H1 (cell line): ENCODE data around the gene NPFF. TPM values are rescaled to one million over a fixed set of nuclear protein-coding genes. Genes with fewer than 3 reads are reported as not detected.

Experiments
- CTCF ChIA-PET: fragments of 300-600 bp; sonication (Branson Sonifier 250); formaldehyde crosslinking; loops from one replicate; lab custom pipeline; 2021; ENCODE audit not compliant: partially characterized antibody; lab: Charles Lee
- POLR2A ChIA-PET: fragments of 300-600 bp; sonication (Branson Sonifier 250); formaldehyde crosslinking; loops from one replicate; lab custom pipeline; 2021; ENCODE audit warnings: inconsistent platforms; ENCODE audit not compliant: partially characterized antibody; lab: Charles Lee
- DNase-seq, 2 experiments: peaks; one replicate each; pipeline versions ENCODE4 v3.0.0 to v3.0.0-alpha.2; 2010 to 2022; ENCODE audit warnings: low spot score in 2 of 2, low read depth in 1 of 2, mixed read lengths in 1 of 2
- FAIRE-seq: peaks from 2 replicates; lab custom pipeline; 2011; peaks lifted over from hg19 to GRCh38; lab: Jason Lieb, UNC
- H2AFZ ChIP-seq: 2 replicates; pipeline ENCODE4 v1.8.1; 2012; ENCODE audit warnings: low read length, inconsistent platforms
- H2AK5ac ChIP-seq: 2 replicates; pipeline ENCODE4 v1.6.1; 2013; ENCODE audit warnings: low read depth, low read length
- H2BK120ac ChIP-seq: replicated peaks from 2 replicates; pipeline ENCODE3; 2013; ENCODE audit warnings: low read depth, low read length, inconsistent platforms
- H2BK12ac ChIP-seq: 2 replicates; pipeline ENCODE4 v1.6.1; 2013; ENCODE audit warnings: low read depth, low read length
- H2BK15ac ChIP-seq: 2 replicates; pipeline ENCODE4 v1.6.1; 2013; ENCODE audit warnings: low read length
- H2BK20ac ChIP-seq: 2 replicates; pipeline ENCODE4 v1.6.1; 2013; ENCODE audit warnings: low read length
- H2BK5ac ChIP-seq: 2 replicates; pipeline ENCODE4 v1.6.1; 2013; ENCODE audit warnings: low read depth, low read length
- H3K14ac ChIP-seq: 2 replicates; pipeline ENCODE4 v1.6.1; 2013; ENCODE audit warnings: inconsistent platforms; ENCODE audit not compliant: insufficient read length
- H3K18ac ChIP-seq: 2 replicates; pipeline ENCODE4 v1.6.1; 2013; ENCODE audit warnings: low read length; ENCODE audit errors: extremely low read depth
- H3K23ac ChIP-seq: 2 replicates; pipeline ENCODE4 v1.6.1; 2013; ENCODE audit warnings: inconsistent platforms; ENCODE audit not compliant: insufficient read length
- H3K23me2 ChIP-seq: 2 replicates; pipeline ENCODE4 v1.6.1; 2013; ENCODE audit warnings: low read depth, low read length
- H3K27ac ChIP-seq: 2 replicates; pipeline ENCODE4 v1.6.1; 2011; ENCODE audit warnings: low read depth, low read length, inconsistent platforms
- H3K27me3 ChIP-seq, 4 experiments: replicated peaks in 1 of 4; 1 replicate in 1 of 4; 2 replicates in 3 of 4; pipeline versions ENCODE4 v1.6.1 to v1.8.1; 2011 to 2013; ENCODE audit warnings: low read length in 3 of 4, mild to moderate bottlenecking in 3 of 4, inconsistent platforms in 2 of 4, mixed read lengths in 2 of 4, moderate library complexity in 1 of 4; ENCODE audit not compliant: control insufficient read depth in 3 of 4, insufficient read depth in 3 of 4; ENCODE audit errors: extremely low read depth in 1 of 4
- H3K36me3 ChIP-seq, 4 experiments: 2 replicates each; pipeline versions ENCODE4 v1.6.1 to v1.8.1; 2011 to 2013; ENCODE audit warnings: mild to moderate bottlenecking in 4 of 4, low read length in 3 of 4, moderate library complexity in 2 of 4, control low read depth in 1 of 4, inconsistent platforms in 1 of 4; ENCODE audit not compliant: insufficient read depth in 4 of 4, control insufficient read depth in 2 of 4
- H3K4ac ChIP-seq: replicated peaks from 2 replicates; pipeline ENCODE3; 2013; ENCODE audit warnings: low read length, low read depth, mixed read lengths, inconsistent platforms; ENCODE audit not compliant: insufficient read length
- H3K4me1 ChIP-seq, 4 experiments: replicated peaks in 1 of 4; 1 replicate in 1 of 4; 2 replicates in 3 of 4; pipeline versions ENCODE4 v1.6.1 to v1.8.1; 2011 to 2013; ENCODE audit warnings: low read length in 3 of 4, inconsistent platforms in 2 of 4, mixed read lengths in 1 of 4; ENCODE audit not compliant: insufficient read depth in 4 of 4, control insufficient read depth in 3 of 4
- H3K4me2 ChIP-seq, 2 experiments: 2 replicates each; pipeline versions ENCODE4 v1.6.1 to v1.8.1; 2011 to 2013; ENCODE audit warnings: low read depth in 2 of 2, low read length in 2 of 2, control low read depth in 1 of 2, inconsistent platforms in 1 of 2, mild to moderate bottlenecking in 1 of 2; ENCODE audit not compliant: insufficient read depth in 1 of 2
- H3K4me3 ChIP-seq, 4 experiments: fragments of 200-600, 300-600 bp in 1 of 4; sonication (generic), shearing (Covaris generic), sonication (Bioruptor Twin) in 1 of 4; 2 replicates each; pipeline versions ENCODE4 v1.5.1 to v1.8.1; 2011 to 2016; ENCODE audit warnings: low read length in 4 of 4, low read depth in 3 of 4, control low read depth in 2 of 4, inconsistent platforms in 2 of 4, mild to moderate bottlenecking in 2 of 4, mixed read lengths in 1 of 4, moderate library complexity in 1 of 4; ENCODE audit not compliant: insufficient read depth in 2 of 4; ENCODE audit errors: extremely low read depth in 1 of 4
- H3K56ac ChIP-seq: replicated peaks from 2 replicates; pipeline ENCODE3; 2013; ENCODE audit warnings: low read depth, mild to moderate bottlenecking, mixed read lengths, low read length, inconsistent platforms; ENCODE audit not compliant: insufficient read length
- H3K79me1 ChIP-seq: 2 replicates; pipeline ENCODE4 v1.6.1; 2013; ENCODE audit warnings: low read depth, low read length, control low read depth
- H3K79me2 ChIP-seq, 2 experiments: 2 replicates each; pipeline versions ENCODE4 v1.6.1 to v1.8.1; 2012 to 2013; ENCODE audit warnings: low read length in 2 of 2, mild to moderate bottlenecking in 2 of 2, inconsistent platforms in 1 of 2; ENCODE audit not compliant: insufficient read depth in 2 of 2, control insufficient read depth in 1 of 2
- H3K9ac ChIP-seq, 4 experiments: replicated peaks in 1 of 4; 1 replicate in 1 of 4; 2 replicates in 3 of 4; pipeline versions ENCODE4 v1.6.1 to v1.8.1; 2011 to 2013; ENCODE audit warnings: low read depth in 3 of 4, low read length in 3 of 4, control low read depth in 2 of 4, mild to moderate bottlenecking in 2 of 4, moderate library complexity in 2 of 4, inconsistent platforms in 1 of 4; ENCODE audit errors: extremely low read depth in 1 of 4
- H3K9me3 ChIP-seq, 2 experiments: 2 replicates each; pipeline versions ENCODE4 v1.6.1 to v1.8.1; 2012 to 2013; ENCODE audit warnings: mild to moderate bottlenecking in 2 of 2, moderate library complexity in 2 of 2, control low read depth in 1 of 2, inconsistent platforms in 1 of 2, low read depth in 1 of 2, low read length in 1 of 2, mixed read lengths in 1 of 2; ENCODE audit not compliant: insufficient read depth in 2 of 2
- H4K20me1 ChIP-seq, 2 experiments: replicated peaks in 1 of 2; 2 replicates each; pipeline versions ENCODE3 to v1.8.1; 2011 to 2013; ENCODE audit warnings: inconsistent platforms in 2 of 2, low read length in 2 of 2, mild to moderate bottlenecking in 1 of 2; ENCODE audit not compliant: insufficient read depth in 2 of 2, control insufficient read depth in 1 of 2
- H4K5ac ChIP-seq: 2 replicates; pipeline ENCODE4 v1.6.1; 2013; ENCODE audit warnings: low read length, low read depth, mixed read lengths, inconsistent platforms; ENCODE audit not compliant: insufficient read length
- H4K8ac ChIP-seq: 2 replicates; pipeline ENCODE4 v1.8.0; 2013; ENCODE audit warnings: mild to moderate bottlenecking, moderate library complexity, low read length, inconsistent platforms; ENCODE audit not compliant: insufficient read depth; ENCODE audit errors: extremely low read depth
- H4K91ac ChIP-seq: replicated peaks from 2 replicates; pipeline ENCODE3; 2013; ENCODE audit warnings: low read length, mixed read lengths, inconsistent platforms; ENCODE audit not compliant: insufficient read length
- E2F6 ChIP-seq: IDR thresholded peaks from 2 replicates; pipeline ENCODE4 v1.6.1; 2012; ENCODE audit warnings: inconsistent platforms
- GABPA ChIP-seq: IDR thresholded peaks from 2 replicates; pipeline ENCODE4 v1.6.1; 2011; ENCODE audit warnings: mild to moderate bottlenecking, low read length, moderate library complexity, borderline replicate concordance; ENCODE audit not compliant: insufficient read depth
- NANOG ChIP-seq: IDR thresholded peaks from 2 replicates; pipeline ENCODE4 v1.6.1; 2011; ENCODE audit warnings: low read length, low read depth, mild to moderate bottlenecking, inconsistent platforms; ENCODE audit not compliant: insufficient read depth, poor library complexity, severe bottlenecking
- SP1 ChIP-seq: IDR thresholded peaks from 2 replicates; pipeline ENCODE4 v1.6.1; 2011; ENCODE audit warnings: low read depth, low read length
- TAF7 ChIP-seq: optimal IDR thresholded peaks from 2 replicates; pipeline ENCODE3; 2011; ENCODE audit warnings: low read depth, mild to moderate bottlenecking, inconsistent platforms, low read length, moderate library complexity, borderline replicate concordance
- WGBS, 2 experiments: shearing (Covaris generic) in 1 of 2; methylation state at CpG; one replicate each; pipeline versions ENCODE4 v1.1.6 to v1.1.7; 2013 to 2015; ENCODE audit warnings: low lambda C conversion rate in 2 of 2, mixed read lengths in 2 of 2, inconsistent platforms in 1 of 2, low coverage in 1 of 2, missing lambda C conversion rate in 1 of 2; ENCODE audit not compliant: insufficient replicate concordance in 2 of 2, insufficient coverage in 1 of 2, insufficient read length in 1 of 2; ENCODE audit errors: extremely low coverage in 1 of 2, missing lambda C conversion rate in 1 of 2; 5-methylcytosine and 5-hydroxymethylcytosine counted together
- polyA plus RNA-seq, 7 experiments: library from polyadenylated mRNA; depleted of rRNA in 3 of 7; stranded (reverse) in 5 of 7; unstranded in 2 of 7; fragments of >200 nt in 5 of 7; fragments of 200-250 nt in 2 of 7; gene quantifications; 1 replicate in 5 of 7; 2 replicates in 1 of 7; 4 replicates in 1 of 7; pipeline versions ENCODE4 v1.2.1 to v1.2.3, GENCODE V29; 2011 to 2013; ENCODE audit warnings: missing spikeins in 2 of 7, mixed read lengths in 2 of 7
- total RNA-seq: library from RNA; stranded (reverse); fragmentation: NEBNext Ultra II Directional; extraction: Animal tissue kit (Norgen Biotek cat#: 25700); gene quantifications from 2 replicates; pipeline ENCODE4 v1.2.1, GENCODE V29; 2021
- TF ChIP-seq, protein P1 (sequence below): IDR thresholded peaks from 2 replicates; pipeline ENCODE4 v1.6.1; 2012; ENCODE audit warnings: inconsistent platforms
- TF ChIP-seq, protein P2 (sequence below), 3 experiments: IDR thresholded peaks; 1 replicate in 2 of 3; 2 replicates in 1 of 3; pipeline versions ENCODE4 v1.5.1 to v1.6.1; 2011; ENCODE audit warnings: low read length in 3 of 3, mild to moderate bottlenecking in 3 of 3, inconsistent platforms in 2 of 3, low read depth in 1 of 3, moderate library complexity in 1 of 3; ENCODE audit not compliant: insufficient read depth in 1 of 3; ENCODE audit errors: control extremely low read depth in 1 of 3

NPFF gene
- total and polyA plus RNA-seq, 2 of the 8 experiments (the other 6 are each of a cell fraction or from before 2014, with no cell fraction given), result not detected

DNA sequence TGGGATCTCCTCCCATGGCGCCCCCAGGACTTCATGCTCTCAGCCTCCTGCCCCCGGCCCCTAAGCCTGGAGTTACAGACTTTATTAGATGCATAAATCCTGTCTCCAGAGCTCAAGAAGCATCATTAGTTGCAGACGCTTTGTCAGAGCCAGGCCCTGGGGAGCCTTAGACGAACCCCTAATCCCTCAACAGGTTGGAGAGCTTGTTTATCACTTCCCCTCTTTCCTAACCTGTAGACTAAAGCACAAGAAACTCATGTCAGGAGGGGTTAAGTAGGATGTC lies 260 bp upstream of the NPFF start:
- H3K27me3 ChIP-seq, result no peaks in the 10 kb centered on the region
- CTCF ChIA-PET, result interaction anchor here (1.0 to 9.8 kb wide), 10 partner anchors 14 to 296 kb away, joined by 3 to 105 read pairs (median 9); partner anchors contain the start of gene AAAS
- H3K79me1 ChIP-seq, result no peaks in the 10 kb centered on the region
- whole genome bisulfite sequencing, 2 experiments, result 87% methylated on average over 4 of the region's 4 CpGs; no CpG with 5 or more reads in 1 of the 2 experiments
- no peak for DNase-seq
- H3K4ac ChIP-seq, result no peak overlapping the region
- no peak overlapping the region for H3K9ac ChIP-seq
- no peak overlapping the region for H3K56ac ChIP-seq
- no peak overlapping the region for H2BK20ac ChIP-seq
- no peak for FAIRE-seq
- H4K20me1 ChIP-seq, result peaks cover 0 to 4% of the 10 kb centered on the region in 2 experiments
- TF ChIP-seq GABPA (no peak), SP1 (no peak), NANOG (no peak), E2F6 (no peak), TAF7 (no peak)
- TF ChIP-seq, protein P1, sequence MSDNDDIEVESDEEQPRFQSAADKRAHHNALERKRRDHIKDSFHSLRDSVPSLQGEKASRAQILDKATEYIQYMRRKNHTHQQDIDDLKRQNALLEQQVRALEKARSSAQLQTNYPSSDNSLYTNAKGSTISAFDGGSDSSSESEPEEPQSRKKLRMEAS, result no peak
- TF ChIP-seq, protein P2, sequence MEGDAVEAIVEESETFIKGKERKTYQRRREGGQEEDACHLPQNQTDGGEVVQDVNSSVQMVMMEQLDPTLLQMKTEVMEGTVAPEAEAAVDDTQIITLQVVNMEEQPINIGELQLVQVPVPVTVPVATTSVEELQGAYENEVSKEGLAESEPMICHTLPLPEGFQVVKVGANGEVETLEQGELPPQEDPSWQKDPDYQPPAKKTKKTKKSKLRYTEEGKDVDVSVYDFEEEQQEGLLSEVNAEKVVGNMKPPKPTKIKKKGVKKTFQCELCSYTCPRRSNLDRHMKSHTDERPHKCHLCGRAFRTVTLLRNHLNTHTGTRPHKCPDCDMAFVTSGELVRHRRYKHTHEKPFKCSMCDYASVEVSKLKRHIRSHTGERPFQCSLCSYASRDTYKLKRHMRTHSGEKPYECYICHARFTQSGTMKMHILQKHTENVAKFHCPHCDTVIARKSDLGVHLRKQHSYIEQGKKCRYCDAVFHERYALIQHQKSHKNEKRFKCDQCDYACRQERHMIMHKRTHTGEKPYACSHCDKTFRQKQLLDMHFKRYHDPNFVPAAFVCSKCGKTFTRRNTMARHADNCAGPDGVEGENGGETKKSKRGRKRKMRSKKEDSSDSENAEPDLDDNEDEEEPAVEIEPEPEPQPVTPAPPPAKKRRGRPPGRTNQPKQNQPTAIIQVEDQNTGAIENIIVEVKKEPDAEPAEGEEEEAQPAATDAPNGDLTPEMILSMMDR (IDR thresholded peaks at IDR 0.05; ENCODE audit: control extremely low read depth in 1 of 3, insufficient read depth in 1 of 3, low read depth in 1 of 3, low read length in 3 of 3), result no peak
- TF ChIP-seq, all 59 proteins: peak for 0
- Histone ChIP-seq H4K8ac (no peak overlapping the region), H2BK120ac (no peak overlapping the region), H3K14ac (no peak overlapping the region), H2BK5ac (no peak overlapping the region), H2BK12ac (no peak overlapping the region), H3K23me2 (no peaks in the 10 kb centered on the region), H2AFZ (no peak overlapping the region), H4K91ac (no peak overlapping the region), H3K36me3 (peaks cover 9 to 23% (median 14%) of the 10 kb centered on the region in 4 experiments; a peak in 7 of 8 replicates), H3K18ac (no peak overlapping the region), H2BK15ac (no peak overlapping the region), H2AK5ac (no peak overlapping the region), H3K4me1 (no peaks in the 10 kb centered on the region), H3K9me3 (no peaks in the 10 kb centered on the region), H3K4me2 (no peak overlapping the region), H3K27ac (no peak overlapping the region), H3K4me3 (no peak overlapping the region; a peak in 1 of 8 replicates), H3K79me2 (0 out of 4 replicates have a peak, but pooled peaks cover 0 to 3% of the 10 kb centered on the region in 2 experiments), H4K5ac (no peak overlapping the region), H3K23ac (no peak overlapping the region)
- POLR2A ChIA-PET, result interaction anchor here (1.2 to 67.0 kb wide), 5 partner anchors 9 to 180 kb away, joined by 3 to 3397 read pairs (median 3); partner anchors contain the start of genes PCBP2 and PRR13
